WI38 (cell line): Measurements from ENCODE around the gene CTRB1.

Source experiments
- H3K4me3 ChIP-seq: 2 replicates; pipeline ENCODE4 v1.5.1; 2011; ENCODE audit warnings: low read depth, mild to moderate bottlenecking, control low read depth, low read length
- CTCF ChIP-seq: IDR thresholded peaks from 2 replicates; pipeline ENCODE4 v1.5.1; 2012; ENCODE audit warnings: low read depth, mild to moderate bottlenecking, control low read depth, low read length

CTRB1 gene

GRCh38 chr16:75225678-75226515, 7.1 kb downstream of the CTRB1 start:
- TF ChIP-seq CTCF = no peak
- no peak overlapping the region for H3K4me3 ChIP-seq

- no peak for TF ChIP-seq CTCF
- no peak overlapping the region for H3K4me3 ChIP-seq
Measured at GRCh38 chr16:75226550-75227360, 8.0 kb downstream of the CTRB1 start.

GRCh38 chr16:75227361-75228142, 8.8 kb downstream of the CTRB1 start:
- no peak for TF ChIP-seq CTCF
- no peak overlapping the region for H3K4me3 ChIP-seq

GRCh38 chr16:75228143-75228976, 9.6 kb downstream of the CTRB1 start:
- no peak for TF ChIP-seq CTCF
- no peak overlapping the region for H3K4me3 ChIP-seq

- no peak for TF ChIP-seq CTCF
- H3K4me3 ChIP-seq = no peak overlapping the region
Measured at GRCh38 chr16:75229172-75230031, 10.6 kb downstream of the CTRB1 start.
